KOPT-K1 (cell line): Measurements from ENCODE around the gene SUN3.
"Not testable (repeated sequence)": the region's sequence is repeated elsewhere in the genome, so short reads cannot be mapped to it uniquely, and the experiment has no call there.

Experiments used
- H3K27ac ChIP-seq: fragments of 200-600 bp; sonication (generic); 2 replicates; pipeline ENCODE4 v1.5.1; 2016; ENCODE audit warnings: antibody characterized with exemption, mild to moderate bottlenecking, low read depth, low read length; ENCODE audit not compliant: poor library complexity, severe bottlenecking
- H3K36me3 ChIP-seq: fragments of 200-600 bp; sonication (generic); 2 replicates; pipeline ENCODE4 v1.5.1; 2017; ENCODE audit warnings: antibody characterized with exemption, mild to moderate bottlenecking, low read length, moderate library complexity; ENCODE audit not compliant: insufficient read depth
- H3K9me3 ChIP-seq: fragments of 200-600 bp; sonication (generic); 2 replicates; pipeline ENCODE4 v1.5.1; 2017; ENCODE audit warnings: antibody characterized with exemption, low read length, mild to moderate bottlenecking; ENCODE audit not compliant: insufficient read depth, poor library complexity, severe bottlenecking

SUN3 gene

GRCh38 chr7:47948141-47948790, 80.6 kb downstream of the SUN3 start, which contains the start of gene PKD1L1:
Gene PKD1L1 (minus strand): TSS chr7:47948466. CDS start chr7:47948440, 26 bp downstream.
- H3K9me3 ChIP-seq, result no peaks in the 10 kb centered on the region
- H3K36me3 ChIP-seq, result no peaks in the 10 kb centered on the region
- H3K27ac ChIP-seq, result no peak within 1 kb of the TSS

GRCh38 chr7:47947355-47947749, 81.6 kb downstream of the SUN3 start:
- Histone ChIP-seq H3K27ac (no peak overlapping the region), H3K36me3 (no peaks in the 10 kb centered on the region)

GRCh38 chr7:47946581-47947354, 82.1 kb downstream of the SUN3 start:
- no peaks in the 10 kb centered on the region for H3K36me3 ChIP-seq
- H3K27ac ChIP-seq, result no peak overlapping the region
- H3K9me3 ChIP-seq, result no peaks in the 10 kb centered on the region

More at GRCh38 chr7:47947355-47947749, 81.6 kb downstream of the SUN3 start:
- H3K9me3 ChIP-seq, result no peaks in the 10 kb centered on the region

GRCh38 chr7:47945261-47946015, 83.5 kb downstream of the SUN3 start:
- Histone ChIP-seq H3K27ac (no peak overlapping the region), H3K9me3 (no peaks in the 10 kb centered on the region), H3K36me3 (no peaks in the 10 kb centered on the region)

- Histone ChIP-seq H3K9me3 (no peaks in the 10 kb centered on the region), H3K27ac (no peak overlapping the region), H3K36me3 (no peaks in the 10 kb centered on the region)
Observed at GRCh38 chr7:47944536-47945260, 84.2 kb downstream of the SUN3 start.

- Histone ChIP-seq H3K36me3 (no peaks in the 10 kb centered on the region), H3K27ac (no peak overlapping the region), H3K9me3 (no peaks in the 10 kb centered on the region)
Observed at GRCh38 chr7:47943676-47944474, 85.0 kb downstream of the SUN3 start.

- H3K27ac ChIP-seq, H3K9me3 ChIP-seq, H3K36me3 ChIP-seq: not testable (repeated sequence)
Observed at GRCh38 chr7:47942651-47943050, 86.3 kb downstream of the SUN3 start.

GRCh38 chr7:47942132-47942531, 86.8 kb downstream of the SUN3 start:
- Histone ChIP-seq H3K27ac (no peak overlapping the region), H3K36me3 (no peaks in the 10 kb centered on the region), H3K9me3 (no peaks in the 10 kb centered on the region)

- Histone ChIP-seq H3K9me3 (no peaks in the 10 kb centered on the region), H3K36me3 (no peaks in the 10 kb centered on the region), H3K27ac (no peak overlapping the region)
Observed at GRCh38 chr7:47941136-47941844, 87.6 kb downstream of the SUN3 start.

- Histone ChIP-seq H3K9me3 (no peaks in the 10 kb centered on the region), H3K27ac (no peak overlapping the region)
Observed at GRCh38 chr7:47940088-47941013, 88.6 kb downstream of the SUN3 start.

GRCh38 chr7:47939425-47940036, 89.4 kb downstream of the SUN3 start:
- Histone ChIP-seq H3K9me3 (no peaks in the 10 kb centered on the region), H3K27ac (no peak overlapping the region), H3K36me3 (no peaks in the 10 kb centered on the region)

More at GRCh38 chr7:47940088-47941013, 88.6 kb downstream of the SUN3 start:
- H3K36me3 ChIP-seq, result no peaks in the 10 kb centered on the region

- Histone ChIP-seq H3K9me3 (no peaks in the 10 kb centered on the region), H3K36me3 (no peaks in the 10 kb centered on the region), H3K27ac (no peak overlapping the region)
Observed at GRCh38 chr7:47938574-47939165, 90.2 kb downstream of the SUN3 start.
